T47D (cell line): Measurements from ENCODE around the gene RGS19.

ENCODE experiments used
- DNase-seq, 2 experiments: peaks; one replicate each; pipeline versions ENCODE4 v3.0.0 to v3.0.0-alpha.2; 2011 to 2012; ENCODE audit warnings: low read depth in 1 of 2, low spot score in 1 of 2
- JUND ChIP-seq: IDR thresholded peaks from 2 replicates; pipeline ENCODE4 v1.6.1; 2012; ENCODE audit warnings: low read depth
- in situ Hi-C: cut with HindIII; loops from 2 replicates; pipeline ENCODE4 v1.10.0; 2016; ENCODE audit warnings: low sequenced_read_pairs, low pct_unique_long_range_greater_than_20kb

Gene RGS19

GRCh38 chr20:64055893-64056638, 23.3 kb downstream of the RGS19 start:
- TF ChIP-seq JUND, result no peak
- in situ Hi-C loops, result no loop called here
- DNase-seq, result no peak

DNA sequence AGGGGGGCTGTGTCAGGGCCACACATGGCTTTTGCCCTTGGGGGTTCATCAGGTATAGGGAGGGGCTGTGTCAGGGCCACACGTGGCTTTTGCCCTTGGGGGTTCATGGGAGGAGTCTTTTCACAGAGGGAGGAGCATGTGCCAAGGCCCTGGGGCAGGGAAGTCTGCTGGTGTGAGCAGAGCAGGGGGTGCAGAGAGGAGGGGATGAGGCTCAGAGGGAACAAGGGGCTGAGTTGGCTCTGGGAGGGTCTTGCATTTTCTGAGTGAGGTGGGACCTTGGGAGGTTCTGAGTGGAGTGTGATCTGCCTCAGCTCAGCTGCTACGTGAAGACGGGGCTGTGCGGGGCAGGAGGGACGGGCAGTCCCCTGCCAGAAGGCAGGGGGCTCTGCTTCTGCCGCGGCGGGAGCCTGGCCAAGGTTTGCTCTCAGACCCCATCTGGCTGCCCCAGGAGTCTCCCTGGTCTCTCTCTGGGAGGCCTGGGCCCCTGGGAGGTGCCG, 23.9 kb downstream of the RGS19 start:
- TF ChIP-seq JUND, result no peak
- in situ Hi-C loops, result no loop called here
- no peak for DNase-seq

- peak in 1 of 2 experiments; percentile 64 for DNase-seq
- in situ Hi-C loops, result no loop called here
- TF ChIP-seq JUND, result no peak
Observed at GRCh38 chr20:64053841-64054661, 25.3 kb downstream of the RGS19 start.

GRCh38 chr20:64052987-64053840, 26.1 kb downstream of the RGS19 start:
- in situ Hi-C loops, result no loop called here
- TF ChIP-seq JUND, result no peak
- DNase-seq, result no peak

GRCh38 chr20:64052326-64052722, 27.0 kb downstream of the RGS19 start:
- in situ Hi-C loops, result no loop called here
- DNase-seq, result no peak
- no peak for TF ChIP-seq JUND

DNA sequence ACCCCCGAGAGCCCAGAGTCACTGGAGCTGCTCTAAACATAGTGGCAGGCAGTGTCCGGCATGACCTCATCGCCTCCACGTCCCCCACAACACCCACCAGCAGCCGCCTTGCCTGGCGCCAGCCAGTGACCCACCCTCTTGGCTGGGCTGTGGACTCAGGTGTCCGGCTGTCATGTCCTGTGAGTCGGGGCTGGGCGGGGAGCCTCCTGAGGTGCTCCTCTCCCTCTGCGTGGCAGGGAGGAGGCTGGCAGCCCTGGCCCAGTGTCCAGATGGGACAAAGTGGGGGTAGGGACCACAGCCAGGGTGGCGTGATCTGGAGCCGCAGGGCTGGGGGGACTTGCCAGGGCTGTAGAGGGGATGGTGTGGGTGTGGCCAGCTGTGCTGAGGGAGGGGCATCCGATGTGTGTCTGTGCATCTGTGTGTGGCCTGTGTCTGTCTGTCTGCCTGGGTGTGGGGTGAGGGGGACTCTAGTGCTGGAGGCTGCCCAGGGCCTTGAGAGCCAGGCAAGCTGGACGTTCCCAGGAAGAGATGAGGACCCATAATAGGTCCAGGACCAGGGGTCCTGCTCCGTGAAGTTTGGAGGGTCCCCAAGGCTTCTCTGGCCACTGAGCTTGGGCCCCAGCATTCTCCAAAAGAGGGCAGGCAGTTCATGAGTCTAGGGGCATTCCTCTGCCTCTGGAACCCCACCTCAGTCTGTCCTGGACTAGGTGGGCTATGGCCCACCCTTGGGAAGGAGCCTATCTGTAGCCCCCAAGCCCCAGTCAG, 27.6 kb downstream of the RGS19 start:
- no peak for TF ChIP-seq JUND
- DNase-seq, result no peak
- in situ Hi-C loops, result no loop called here

GRCh38 chr20:64051033-64051452, 28.3 kb downstream of the RGS19 start:
- TF ChIP-seq JUND, result no peak
- DNase-seq, result no peak
- in situ Hi-C loops, result no loop called here

DNA sequence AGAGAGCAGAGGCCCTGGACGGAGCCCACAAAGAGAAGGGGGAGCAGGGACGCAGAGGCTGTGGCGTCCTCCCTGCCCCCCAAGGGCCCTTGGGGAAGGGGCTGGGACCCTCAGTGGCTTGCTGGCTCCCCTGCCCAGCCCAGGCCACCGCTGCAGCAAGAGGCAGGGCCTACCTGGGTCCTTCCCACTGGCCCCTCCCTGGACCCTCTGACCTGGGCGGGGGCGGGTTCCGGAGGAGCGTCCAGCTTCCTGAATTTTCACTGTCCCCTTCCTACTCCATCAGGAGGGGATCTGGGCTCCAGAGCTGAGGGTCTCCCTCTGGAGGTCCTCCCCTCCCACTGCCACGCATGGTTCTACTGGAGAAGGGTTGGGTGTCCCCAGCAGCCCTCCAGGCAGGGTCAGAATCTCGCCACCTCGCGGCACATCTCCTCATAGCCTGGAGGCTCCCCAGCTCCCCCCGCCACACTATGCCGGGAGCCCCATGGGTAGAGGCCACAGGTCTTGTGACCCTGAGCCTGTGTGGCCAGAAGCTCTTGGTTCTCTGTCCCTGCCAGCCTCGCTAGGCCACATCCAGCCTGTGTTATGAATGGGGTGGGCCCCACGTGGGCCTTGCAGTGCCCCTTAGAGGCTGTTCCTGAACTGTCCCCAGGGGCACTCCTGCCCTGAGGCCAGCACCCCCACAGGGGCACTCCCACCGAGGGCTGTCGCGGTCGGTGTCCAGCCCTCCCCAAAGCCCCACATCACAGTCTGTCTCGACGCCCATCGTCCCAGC, 28.9 kb downstream of the RGS19 start:
- in situ Hi-C loops, result no loop called here
- DNase-seq, result no peak
- TF ChIP-seq JUND, result no peak

- no peak for DNase-seq
- TF ChIP-seq JUND, result no peak
- in situ Hi-C loops, result no loop called here
Observed at GRCh38 chr20:64049878-64050260, 29.4 kb downstream of the RGS19 start.

DNA sequence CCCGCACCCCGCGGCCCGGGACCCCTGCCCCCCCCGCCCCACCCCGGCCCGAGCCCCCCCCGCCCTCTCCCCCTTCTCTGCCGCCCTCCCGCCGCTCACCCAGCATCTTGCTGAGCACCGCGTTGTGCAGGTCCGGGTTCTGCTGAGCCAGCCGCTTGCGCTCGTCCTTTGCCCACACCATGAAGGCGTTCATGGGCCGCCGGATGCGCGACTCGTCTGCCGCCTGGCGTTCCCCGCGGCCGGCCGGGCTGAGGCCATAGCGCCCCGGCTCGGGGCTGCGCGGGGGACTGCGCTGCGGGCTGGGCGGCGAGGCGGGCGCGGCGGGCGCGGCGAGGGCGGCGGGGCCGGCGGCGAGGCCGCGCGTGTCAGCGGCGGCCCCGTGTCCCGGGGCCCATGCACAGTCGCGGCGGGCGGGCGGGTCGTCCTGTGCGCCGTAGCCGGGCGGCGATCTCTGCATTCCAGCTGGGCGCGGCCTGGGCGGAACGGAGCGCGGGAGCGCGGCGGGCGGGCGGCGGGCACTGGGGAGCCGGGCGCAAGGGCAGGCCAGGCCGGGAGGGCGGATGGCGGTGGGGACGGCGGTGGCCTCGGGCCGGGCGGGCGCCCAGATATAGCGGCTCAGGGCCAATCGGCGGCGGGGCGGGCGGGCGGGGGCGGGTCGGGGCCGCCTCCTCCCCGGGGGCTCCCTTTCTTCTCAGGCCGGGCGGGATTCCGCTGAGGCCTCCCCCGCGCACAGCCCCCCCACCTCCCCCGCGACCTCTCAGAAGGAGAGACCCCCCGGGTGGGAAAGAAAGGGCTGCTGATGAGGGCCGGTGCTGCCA, 30.0 kb downstream of the RGS19 start, which contains the start of gene SOX18:
Gene SOX18, minus strand, starts transcription at position 580 of the 818 bp plus-strand sequence. Its CDS starts 123 bp downstream, at position 457.
- in situ Hi-C loops, result no loop called here
- DNase-seq, result peak; percentile 60 to 68
- no peak for TF ChIP-seq JUND
